Stimulated activated effector memory CD8-positive, alpha-beta T cell treated with anti-CD3 and anti-CD28 coated beads, Interleukin-12 subunit alpha, Interleukin-12 subunit beta, amount 100 ng/mL, for 72 hours (primary cell): ENCODE results near the gene FIGLA.
"Not testable (repeated sequence)": the region's sequence is repeated elsewhere in the genome, so short reads cannot be mapped to it uniquely, and the experiment has no call there.

ENCODE experiments used
- ATAC-seq: fragments of 150-1000 bp; cut with Tn5 transposase; 2 replicates; pipeline ENCODE4 v1.10.0; 2021
- DNase-seq, 2 donors: peaks; one replicate each; pipeline ENCODE4 v3.0.0; 2021 to 2022; ENCODE audit warnings: low spot score in 2 of 2
- H3K27ac Mint-ChIP-seq: one replicate; pipeline ENCODE4 v1.8.0; 2022; ENCODE audit warnings: mild to moderate bottlenecking, mixed read lengths
- H3K36me3 Mint-ChIP-seq: one replicate; pipeline ENCODE4 v1.8.0; 2022; ENCODE audit warnings: mild to moderate bottlenecking, mixed read lengths
- H3K4me1 Mint-ChIP-seq: one replicate; pipeline ENCODE4 v1.8.0; 2022; ENCODE audit warnings: mixed read lengths
- H3K4me3 Mint-ChIP-seq: one replicate; pipeline ENCODE4 v1.8.0; 2022; ENCODE audit warnings: mild to moderate bottlenecking, mixed read lengths
- H3K9me3 Mint-ChIP-seq: one replicate; pipeline ENCODE4 v1.8.0; 2022; ENCODE audit warnings: mixed read lengths

Gene FIGLA

DNA sequence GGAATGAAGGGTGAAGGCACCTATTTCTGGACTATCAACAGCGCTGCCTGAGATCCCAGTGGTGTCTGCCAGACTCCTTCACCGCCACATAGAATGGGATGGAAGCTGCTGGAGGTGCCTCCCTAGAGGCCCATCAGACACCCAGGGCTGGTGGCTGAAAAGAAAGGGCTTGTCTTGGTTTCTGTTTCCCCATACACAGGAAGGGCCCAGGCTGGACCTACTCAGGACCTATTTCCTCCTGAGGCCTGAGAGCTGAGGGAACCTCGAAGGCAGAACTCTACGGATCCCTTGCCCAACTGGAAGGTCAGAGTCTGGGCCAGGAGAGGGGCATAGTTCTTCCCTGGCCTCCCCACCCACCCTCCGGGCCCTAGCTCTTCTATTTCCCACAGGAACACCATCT lies 32.8 kb upstream of the FIGLA start:
- no peak overlapping the region for H3K4me3 Mint-ChIP-seq
- H3K4me1 Mint-ChIP-seq = peaks cover 26% of the 10 kb centered on the region
- no peak for ATAC-seq
- no peaks in the 10 kb centered on the region for H3K36me3 Mint-ChIP-seq
- no peak for DNase-seq
- peak overlapping the region; percentile 17 for H3K27ac Mint-ChIP-seq
- no peaks in the 10 kb centered on the region for H3K9me3 Mint-ChIP-seq

DNA sequence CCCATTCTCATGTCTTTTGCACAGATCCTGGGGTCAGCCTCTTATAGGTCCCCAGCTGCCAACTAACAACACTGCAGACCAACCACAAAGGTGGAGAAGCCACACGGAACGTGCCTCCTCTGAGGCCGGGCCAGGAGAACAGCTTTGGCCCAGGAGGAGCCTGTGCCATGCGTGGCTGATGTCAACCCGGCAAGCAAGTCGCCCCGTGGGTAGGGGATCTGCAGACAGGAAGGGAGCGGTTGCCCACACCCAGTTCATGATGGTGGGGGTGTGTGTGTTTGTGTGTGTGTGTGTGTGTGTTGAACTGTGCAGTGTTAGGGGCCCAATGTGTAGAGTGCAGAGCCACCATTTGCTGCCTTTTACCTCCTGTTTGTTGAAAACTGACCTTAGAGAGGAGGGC lies 32.4 kb upstream of the FIGLA start:
- ATAC-seq = no peak
- H3K4me1 Mint-ChIP-seq = peaks cover 26% of the 10 kb centered on the region
- peak overlapping the region; percentile 17 for H3K27ac Mint-ChIP-seq
- no peak for DNase-seq
- no peaks in the 10 kb centered on the region for H3K36me3 Mint-ChIP-seq
- H3K4me3 Mint-ChIP-seq = no peak overlapping the region
- no peaks in the 10 kb centered on the region for H3K9me3 Mint-ChIP-seq

DNA sequence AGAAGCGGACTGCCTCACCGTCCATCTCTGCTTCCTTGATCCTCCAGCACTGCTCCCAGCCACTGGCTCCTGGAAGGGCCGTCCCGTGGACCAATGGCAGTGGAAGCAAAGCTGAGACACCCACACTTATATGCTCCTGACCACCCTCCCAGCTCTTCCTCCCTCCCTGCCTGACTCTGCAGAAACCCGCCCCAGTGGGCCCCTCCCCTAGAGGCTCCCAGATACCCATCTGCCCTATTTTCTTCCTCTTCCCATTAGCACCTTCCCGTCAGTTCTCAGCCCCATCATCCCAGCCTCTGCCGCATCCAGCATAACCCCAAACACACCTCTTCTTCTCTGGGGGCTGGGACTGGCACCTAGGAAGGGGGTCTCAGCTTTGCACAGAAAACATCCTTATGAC lies 30.1 kb upstream of the FIGLA start, which contains the start of gene CLEC4F:
Gene CLEC4F, minus strand, starts transcription at position 101 of the 400 bp plus-strand sequence. Its CDS starts 76 bp downstream, at position 25.
- H3K4me3 Mint-ChIP-seq = no peak within 1 kb of the TSS
- peak within 1 kb of the TSS; percentile 30 for H3K27ac Mint-ChIP-seq
- H3K4me1 Mint-ChIP-seq = peaks cover 17% of the 10 kb centered on the region

DNA sequence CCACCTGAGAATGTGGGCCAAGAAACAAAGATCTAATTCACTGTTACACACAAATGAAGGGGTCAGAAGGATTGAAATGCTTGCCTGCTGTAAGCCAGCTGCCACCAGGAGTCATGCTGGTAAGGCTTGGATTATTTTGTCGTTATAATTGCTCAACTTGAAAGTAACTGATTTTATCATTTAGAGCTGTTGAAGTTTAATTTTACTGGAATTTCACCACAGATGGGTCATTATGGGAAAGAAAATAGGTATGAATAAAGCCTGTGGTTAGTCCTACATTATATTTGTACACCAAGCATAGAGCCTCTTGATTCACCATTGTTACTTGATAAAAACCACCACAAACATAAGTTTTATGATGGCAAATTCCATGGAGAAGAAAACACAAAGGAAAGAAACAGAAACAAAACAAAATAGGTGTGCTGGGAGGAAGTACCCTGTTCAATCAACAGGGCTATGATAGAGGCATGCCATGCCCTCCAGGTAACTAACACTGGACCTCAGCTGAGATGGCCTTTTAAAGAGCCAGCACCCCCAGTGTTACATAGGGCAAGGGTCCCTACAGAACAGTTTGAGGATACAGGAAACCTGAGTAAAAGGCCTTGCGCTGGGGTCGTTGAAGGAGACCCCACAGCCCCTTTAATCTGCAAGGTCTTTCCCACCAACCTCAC lies 27.0 kb upstream of the FIGLA start:
- DNase-seq (peak in 1 of 2 donors; percentile 60), ATAC-seq (peak; percentile 69)
- Mint-ChIP-seq H3K4me1 (peaks cover 9% of the 10 kb centered on the region), H3K4me3 (no peak overlapping the region), H3K9me3 (no peaks in the 10 kb centered on the region), H3K36me3 (no peaks in the 10 kb centered on the region), H3K27ac (no peak overlapping the region)

More for the DNA sequence above, 30.1 kb upstream of the FIGLA start, which contains the start of gene CLEC4F:
- DNase-seq (no peak), ATAC-seq (no peak)
- H3K9me3 Mint-ChIP-seq = no peaks in the 10 kb centered on the region
- no peaks in the 10 kb centered on the region for H3K36me3 Mint-ChIP-seq

DNA sequence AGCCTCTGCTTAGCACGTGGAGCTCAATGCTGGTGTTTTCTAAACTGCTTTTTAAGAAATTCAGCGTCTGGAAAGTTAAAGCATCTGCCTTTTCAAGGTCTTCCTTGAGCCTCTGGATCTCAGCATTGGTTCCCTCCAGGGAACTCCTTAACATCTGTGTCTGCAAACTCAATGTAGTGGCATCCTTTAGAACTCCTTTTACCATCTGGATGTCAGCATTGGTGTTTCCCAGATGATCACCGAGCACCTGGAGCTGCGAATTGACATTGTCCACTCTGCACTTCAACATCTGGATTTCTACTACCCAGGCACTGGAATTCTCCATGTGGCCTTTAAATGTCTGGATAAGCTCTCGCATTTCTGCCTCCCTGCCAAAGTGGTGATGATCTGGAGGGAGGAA lies 26.3 kb upstream of the FIGLA start:
- Mint-ChIP-seq H3K9me3 (no peaks in the 10 kb centered on the region), H3K4me1 (peaks cover 7% of the 10 kb centered on the region), H3K27ac (no peak overlapping the region), H3K36me3 (no peaks in the 10 kb centered on the region), H3K4me3 (no peak overlapping the region)
- ATAC-seq (no peak), DNase-seq (no peak)

DNA sequence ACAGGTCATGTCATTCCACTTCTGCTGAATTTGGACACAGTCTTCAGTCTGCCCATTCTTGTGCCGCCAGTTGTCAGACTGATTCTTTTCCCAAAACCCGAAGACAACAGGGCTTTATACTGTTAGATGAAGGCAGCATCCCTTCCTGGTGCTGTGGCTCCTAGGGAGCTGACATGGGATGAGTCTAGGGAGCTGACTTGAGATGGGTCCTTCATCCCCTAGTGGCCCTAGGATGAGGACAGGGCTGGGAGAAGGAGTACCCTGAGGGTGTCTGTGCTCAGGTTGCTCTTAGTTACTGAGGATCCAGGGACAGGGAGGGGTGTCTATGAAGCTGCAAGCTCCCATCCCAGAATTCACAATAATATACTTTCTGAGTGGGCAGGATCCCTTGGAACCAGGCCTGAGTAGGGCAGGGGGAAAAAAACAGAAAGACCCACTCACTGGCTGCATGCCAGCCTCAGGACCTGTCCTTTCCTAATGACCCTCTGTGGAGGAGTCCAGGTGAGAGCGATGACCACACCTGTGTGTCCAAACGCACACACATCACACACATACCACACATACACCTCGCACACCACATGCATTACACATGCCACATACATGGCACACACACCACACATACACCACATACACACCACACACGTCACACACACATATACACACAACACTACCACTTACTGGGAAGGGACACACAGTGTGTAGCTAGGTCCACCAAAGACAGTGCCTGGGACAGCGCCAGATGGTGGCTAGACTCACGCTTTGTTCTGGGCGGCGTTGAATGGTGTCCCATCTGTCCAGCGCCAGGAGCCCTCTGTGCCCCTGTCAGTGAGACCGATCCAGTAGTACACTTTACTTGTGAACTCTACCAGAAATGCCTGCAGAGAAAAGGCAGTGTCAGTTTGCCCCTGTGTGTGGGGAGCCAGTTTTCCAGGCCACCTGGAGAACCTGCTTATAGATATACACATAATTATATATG lies 18.8 kb upstream of the FIGLA start:
- DNase-seq (no peak), ATAC-seq (no peak)
- Mint-ChIP-seq H3K36me3 (no peaks in the 10 kb centered on the region), H3K27ac (no peak overlapping the region), H3K4me1 (peaks cover 5% of the 10 kb centered on the region), H3K4me3 (no peak overlapping the region), H3K9me3 (no peaks in the 10 kb centered on the region)

DNA sequence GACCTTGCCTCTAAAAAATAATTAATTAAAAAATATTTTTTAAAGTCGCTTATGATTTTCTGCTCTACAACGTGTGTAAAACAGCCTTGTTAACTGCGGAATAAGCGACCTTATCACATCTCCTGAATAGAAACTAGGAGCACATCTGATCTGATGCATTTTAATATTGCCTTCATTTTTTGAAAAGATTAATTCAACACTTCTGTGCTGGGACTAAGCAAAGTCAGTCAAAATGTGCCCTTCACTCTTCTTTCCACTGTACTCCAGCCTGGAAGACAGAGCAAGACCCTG lies 17.3 kb upstream of the FIGLA start:
- H3K36me3 Mint-ChIP-seq = no peaks in the 10 kb centered on the region
- H3K4me3 Mint-ChIP-seq = no peak overlapping the region
- ATAC-seq (no peak), DNase-seq (no peak)
- H3K9me3 Mint-ChIP-seq = no peaks in the 10 kb centered on the region
- H3K27ac Mint-ChIP-seq = no peak overlapping the region
- H3K4me1 Mint-ChIP-seq = peaks cover 5% of the 10 kb centered on the region

DNA sequence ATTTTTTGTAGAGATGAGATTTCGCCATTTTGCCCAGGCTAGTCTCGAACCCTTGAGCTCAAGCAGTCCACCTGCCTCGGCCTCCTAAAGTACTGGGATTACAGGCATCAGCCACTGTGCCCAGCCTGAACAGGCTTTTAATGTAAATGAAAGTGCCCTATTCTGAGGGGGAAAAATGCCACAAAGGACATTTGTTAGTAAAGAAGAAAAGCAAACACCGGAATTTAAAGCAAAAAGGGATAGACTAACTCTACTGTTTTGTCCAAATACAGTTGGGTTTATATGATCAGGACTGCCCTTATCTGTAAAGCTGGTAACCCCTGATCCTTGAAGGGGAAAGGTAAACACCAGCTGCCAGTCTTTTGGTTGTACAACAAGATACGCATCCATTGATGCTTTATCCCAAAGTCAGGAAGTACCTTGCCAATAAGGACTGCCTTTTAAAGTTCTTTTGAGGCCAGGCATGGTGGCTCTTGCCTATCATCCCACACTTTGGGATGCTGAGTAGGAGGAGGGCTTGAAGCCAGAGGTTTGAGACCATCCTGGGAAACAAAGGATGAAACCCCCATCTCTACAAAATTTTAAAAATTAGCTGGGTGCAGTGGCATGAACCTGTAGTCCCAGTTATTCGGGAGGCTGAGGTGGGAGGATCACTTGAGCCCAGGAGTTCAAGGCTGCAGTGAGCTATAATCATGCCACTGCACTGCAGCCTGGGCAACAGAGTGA lies 16.8 kb upstream of the FIGLA start:
- Mint-ChIP-seq H3K4me3 (no peak overlapping the region), H3K27ac (no peak overlapping the region), H3K4me1 (peaks cover 5% of the 10 kb centered on the region), H3K36me3 (no peaks in the 10 kb centered on the region), H3K9me3 (no peaks in the 10 kb centered on the region)
- no peak for DNase-seq
- ATAC-seq = no peak

DNA sequence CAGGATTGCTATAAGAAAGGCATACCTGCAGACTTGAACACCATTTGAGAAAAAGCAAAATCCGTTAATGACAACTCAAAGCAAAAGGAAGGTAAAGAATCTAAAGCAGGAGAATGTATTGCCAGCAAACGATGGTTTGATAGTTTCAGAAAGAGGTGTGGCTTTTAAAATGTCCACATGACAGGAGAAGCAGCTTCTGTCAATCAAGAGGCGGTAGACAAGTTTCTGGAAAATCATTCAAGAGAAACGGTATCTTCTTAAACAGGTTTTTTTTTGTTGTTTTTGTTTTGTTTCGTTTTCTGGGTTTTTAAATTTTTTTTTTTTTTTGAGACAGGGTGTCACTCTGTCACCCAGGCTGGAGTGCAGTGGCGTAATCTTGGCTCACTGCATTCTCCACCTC lies 16.2 kb upstream of the FIGLA start:
- no peak overlapping the region for H3K27ac Mint-ChIP-seq
- no peaks in the 10 kb centered on the region for H3K9me3 Mint-ChIP-seq
- no peak for DNase-seq
- ATAC-seq = no peak
- no peaks in the 10 kb centered on the region for H3K36me3 Mint-ChIP-seq
- H3K4me1 Mint-ChIP-seq = peaks cover 5% of the 10 kb centered on the region
- H3K4me3 Mint-ChIP-seq = no peak overlapping the region

DNA sequence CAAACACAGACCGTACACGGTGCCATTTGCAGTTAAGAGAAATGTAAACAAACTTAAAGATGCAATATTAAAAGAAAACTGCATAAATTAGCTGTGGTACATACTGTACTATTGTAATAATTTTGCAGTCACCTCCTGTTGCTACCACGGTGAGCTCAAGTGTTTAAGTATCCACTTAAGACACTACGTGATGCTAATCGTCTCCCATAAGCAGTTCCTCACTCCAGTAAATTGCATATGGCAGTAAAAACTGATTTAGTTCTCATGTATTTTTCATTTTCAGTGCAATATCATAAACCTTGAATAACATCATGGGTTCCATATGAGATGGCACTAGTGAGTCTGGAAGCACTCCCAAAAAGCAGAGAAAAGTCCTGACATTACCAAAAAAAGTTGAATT lies 15.6 kb upstream of the FIGLA start:
- no peak overlapping the region for H3K4me3 Mint-ChIP-seq
- no peaks in the 10 kb centered on the region for H3K36me3 Mint-ChIP-seq
- no peak for ATAC-seq
- H3K27ac Mint-ChIP-seq = no peak overlapping the region
- no peaks in the 10 kb centered on the region for H3K9me3 Mint-ChIP-seq
- peaks cover 5% of the 10 kb centered on the region for H3K4me1 Mint-ChIP-seq
- no peak for DNase-seq

DNA sequence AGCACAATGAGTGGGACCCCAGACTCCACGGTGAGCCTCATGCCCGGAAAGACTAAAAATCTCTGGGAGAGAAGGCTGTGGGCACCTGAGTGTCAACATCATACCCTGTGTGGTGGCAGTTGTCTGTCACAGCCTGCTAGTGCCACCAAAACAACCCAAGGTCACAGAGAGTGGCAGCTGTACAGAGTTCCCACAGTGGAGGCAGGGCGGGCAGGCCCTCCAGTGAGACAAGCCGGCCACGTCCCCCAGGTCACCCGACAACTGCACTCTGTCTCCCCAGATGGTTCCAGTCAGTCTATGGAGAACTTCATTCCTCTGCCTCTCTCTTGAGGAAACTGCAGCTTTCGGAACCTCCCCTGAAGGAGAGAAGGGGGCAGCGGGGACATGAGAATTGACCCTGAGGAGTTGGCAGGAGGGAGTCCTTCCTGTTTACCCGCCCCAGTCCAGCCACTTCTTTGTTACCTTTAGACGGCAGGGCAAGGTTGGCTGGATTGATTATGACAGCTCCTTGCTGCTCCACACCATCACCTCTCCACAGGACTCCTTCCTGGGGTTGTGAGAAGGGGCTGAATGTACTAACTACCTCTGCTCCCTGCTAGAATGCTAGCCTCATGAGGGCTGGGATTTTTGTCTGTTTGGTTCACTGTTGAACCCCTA lies 11.3 kb upstream of the FIGLA start:
- no peak for ATAC-seq
- no peak for DNase-seq
- Mint-ChIP-seq H3K9me3 (peaks cover 5% of the 10 kb centered on the region), H3K4me1 (no peaks in the 10 kb centered on the region), H3K4me3 (no peak overlapping the region), H3K36me3 (no peaks in the 10 kb centered on the region), H3K27ac (no peak overlapping the region)

DNA sequence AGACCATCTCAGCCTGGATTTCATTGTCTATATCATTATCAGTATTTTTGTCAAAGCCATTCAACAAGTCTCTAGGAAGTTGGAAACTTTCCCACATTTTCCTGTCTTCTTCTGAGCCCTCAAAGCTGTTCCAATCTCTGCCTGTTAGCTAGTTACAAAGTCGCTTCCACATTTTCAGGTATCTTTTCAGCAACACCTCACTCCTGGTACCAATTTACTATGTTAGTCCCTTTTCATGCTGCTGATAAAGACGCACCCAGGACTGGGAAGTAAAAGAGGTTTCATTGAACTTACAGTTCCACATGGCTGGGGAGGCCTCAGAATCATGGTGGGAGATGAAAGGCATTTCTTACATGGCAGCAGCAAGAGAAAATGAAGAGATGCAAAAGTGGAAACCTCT lies 9.3 kb upstream of the FIGLA start:
- Mint-ChIP-seq H3K4me3 (no peak overlapping the region), H3K4me1 (no peaks in the 10 kb centered on the region), H3K9me3 (peaks cover 5% of the 10 kb centered on the region), H3K27ac (no peak overlapping the region), H3K36me3 (no peaks in the 10 kb centered on the region)
- no peak for DNase-seq
- no peak for ATAC-seq

DNA sequence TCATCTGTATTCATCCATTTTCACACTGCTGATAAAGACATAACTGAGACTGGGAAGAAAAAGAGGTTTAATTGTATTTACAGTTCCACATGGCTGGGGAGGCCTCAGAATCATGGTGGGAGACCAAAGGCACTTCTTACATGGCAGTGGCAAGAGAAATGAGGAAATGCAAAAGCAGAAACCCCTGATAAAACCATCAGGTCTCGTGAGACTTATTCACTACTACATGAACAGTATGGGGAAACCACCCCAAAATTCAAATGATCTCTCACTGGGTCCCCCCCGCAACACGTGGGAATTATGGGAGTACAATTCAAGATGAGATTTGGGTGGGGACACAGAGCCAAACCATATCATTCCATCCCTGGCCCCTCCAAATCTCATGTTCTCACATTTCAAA lies 7.6 kb upstream of the FIGLA start:
- not testable (repeated sequence) for H3K36me3 Mint-ChIP-seq, H3K27ac Mint-ChIP-seq, H3K4me1 Mint-ChIP-seq, DNase-seq, H3K9me3 Mint-ChIP-seq, ATAC-seq, H3K4me3 Mint-ChIP-seq

DNA sequence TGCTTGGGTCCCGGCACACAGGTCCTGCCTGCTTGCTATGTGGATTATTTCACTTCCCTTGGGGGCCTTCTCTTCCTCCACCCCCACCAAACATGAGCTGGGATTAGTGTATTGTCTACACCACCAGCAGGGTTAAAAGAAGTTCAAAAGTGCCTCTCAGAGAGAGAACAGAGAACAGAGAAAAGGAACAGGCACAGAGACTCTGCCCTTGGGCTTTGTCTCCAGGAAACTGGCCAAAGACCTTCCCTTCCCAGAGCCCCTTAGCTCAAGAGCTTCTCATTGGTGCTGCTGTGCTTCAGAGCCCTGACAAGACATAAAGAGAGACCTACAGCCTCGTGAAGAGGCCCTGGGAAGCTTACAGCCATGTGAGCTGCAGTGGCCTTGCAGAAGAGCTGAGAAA lies 7.1 kb upstream of the FIGLA start:
- Mint-ChIP-seq H3K36me3 (no peaks in the 10 kb centered on the region), H3K27ac (no peak overlapping the region), H3K4me1 (no peaks in the 10 kb centered on the region), H3K9me3 (peaks cover 5% of the 10 kb centered on the region), H3K4me3 (no peak overlapping the region)
- DNase-seq (no peak), ATAC-seq (no peak)

DNA sequence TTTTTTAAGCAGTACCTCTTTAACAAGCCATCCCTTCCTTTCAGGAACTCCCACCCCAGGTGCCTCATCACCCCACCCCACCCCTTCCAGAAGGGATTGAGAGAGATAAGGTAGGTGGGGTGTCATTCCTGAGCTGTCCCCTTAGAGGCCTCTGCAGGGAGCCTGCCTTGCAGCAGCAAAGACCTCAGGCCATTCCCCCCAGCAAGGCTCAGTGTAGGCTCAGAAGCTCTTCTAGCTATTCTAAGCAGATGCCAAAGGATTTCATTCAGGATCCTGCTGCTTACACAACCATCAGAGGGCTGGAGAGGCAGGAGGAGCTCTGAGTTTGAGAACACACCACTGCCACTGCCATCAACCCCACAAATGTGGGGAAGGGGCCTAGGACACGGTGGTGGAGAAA lies 5.8 kb upstream of the FIGLA start:
- DNase-seq (no peak), ATAC-seq (no peak)
- Mint-ChIP-seq H3K27ac (no peak overlapping the region), H3K4me3 (no peak overlapping the region), H3K36me3 (no peaks in the 10 kb centered on the region), H3K4me1 (no peaks in the 10 kb centered on the region), H3K9me3 (peaks cover 5% of the 10 kb centered on the region)
